ENCODE measurements around the gene SLC10A7. TPM values are rescaled to one million over a fixed set of nuclear protein-coding genes. Genes with fewer than 3 reads are reported as not detected.

SLC10A7 gene
- total and polyA plus RNA-seq, 2 of the 4 experiments (the other 2 are of a cell fraction) = 5.2 to 8.4 TPM

DNA sequence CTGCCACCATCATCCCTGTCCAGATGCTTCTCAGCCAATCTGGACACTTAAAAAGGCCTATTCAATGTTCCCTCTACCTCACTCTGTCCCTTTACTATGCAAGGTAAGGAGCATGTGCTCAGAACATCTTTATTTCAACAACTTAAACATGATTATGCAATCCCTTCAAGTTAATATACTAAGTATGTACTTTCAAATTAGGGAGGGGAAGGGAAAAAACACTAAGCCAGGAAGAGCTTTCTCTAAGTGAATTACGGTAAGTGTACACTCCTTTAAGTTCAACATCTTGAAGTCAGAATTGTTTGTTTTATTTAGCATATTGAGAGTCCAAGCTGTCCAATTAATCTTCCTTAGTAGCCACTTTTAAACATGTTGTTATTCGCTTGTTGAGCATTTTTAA, 14.1 kb downstream of the SLC10A7 start:
- H3K4me3 ChIP-seq (ENCODE audit: insufficient read depth, low read depth, low read length) = no peak overlapping the region
- no peak overlapping the region for H2AFZ ChIP-seq (replicated peaks; ENCODE audit: low read length, poor library complexity)
- TF ChIP-seq MAZ (IDR thresholded peaks at IDR 0.05; ENCODE audit: borderline replicate concordance, low read depth, low read length) = no peak
- no peak for TF ChIP-seq FOS (IDR thresholded peaks at IDR 0.05; ENCODE audit: low read depth, low read length)
- no peak for TF ChIP-seq POLR2A (IDR thresholded peaks at IDR 0.05; ENCODE audit: low read depth, low read length)
- no peak for TF ChIP-seq RCOR1 (IDR thresholded peaks at IDR 0.05; ENCODE audit: insufficient replicate concordance, low read length)
- peak; percentile 78 for TF ChIP-seq CEBPB (IDR thresholded peaks at IDR 0.05; ENCODE audit: low read depth, low read length)
- no peak for TF ChIP-seq RAD21 (IDR thresholded peaks at IDR 0.05; ENCODE audit: low read length)
- no peak for TF ChIP-seq BHLHE40 (IDR thresholded peaks at IDR 0.05; ENCODE audit: low read depth, low read length)
- H3K9me1 ChIP-seq (ENCODE audit: insufficient read depth, low read length) = no peaks in the 10 kb centered on the region
- no peaks in the 10 kb centered on the region for H3K4me1 ChIP-seq (ENCODE audit: control insufficient read depth, insufficient read depth, low read length)
- no peak overlapping the region for H2AK5ac ChIP-seq (ENCODE audit: low read depth, low read length)
- in situ Hi-C loops (cut with MboI; ENCODE audit: low sequenced_read_pairs) (no loop called here), dilution Hi-C loops (cut with HindIII; ENCODE audit: low sequenced_read_pairs, unreplicated experiment) (no loop called here), intact Hi-C loops (cut with micrococcal nuclease) (no loop called here)
- DNase-seq (peak; percentile 16), ATAC-seq (ENCODE audit: low read depth) (peak; percentile 44; the same call in 1 of the 2 replicates)
- H3K14ac ChIP-seq (replicated peaks; ENCODE audit: low read depth, low read length) = no peak overlapping the region
- ChIA-PET POLR2A (ENCODE audit: unreplicated experiment) (no interaction called here), CTCF (no interaction called here)
- no peak overlapping the region for H2BK20ac ChIP-seq (ENCODE audit: low read depth, low read length)
- no CpG with 5 or more reads among the region's 2 CpGs for WGBS, 2 experiments (ENCODE audit: extremely low coverage in 2 of 2, insufficient read length in 1 of 2)
- no peaks in the 10 kb centered on the region for H4K20me1 ChIP-seq (ENCODE audit: insufficient read depth, low read length)
- H4K8ac ChIP-seq (ENCODE audit: low read depth in 2 of 2, low read length in 2 of 2) = no peak overlapping the region
- no peak overlapping the region for H2BK15ac ChIP-seq (ENCODE audit: low read depth, low read length)
- H3K9me3 ChIP-seq (ENCODE audit: control insufficient read depth, insufficient read depth, low read length) = no peaks in the 10 kb centered on the region
- no peak overlapping the region for H4K5ac ChIP-seq (ENCODE audit: low read depth, low read length)
- H3K4me2 ChIP-seq (ENCODE audit: low read depth, low read length) = no peak overlapping the region
- peaks cover 0 to 3% of the 10 kb centered on the region in 2 experiments; a peak in 1 of 4 replicates for H3K79me1 ChIP-seq (ENCODE audit: low read depth in 1 of 2, low read length in 2 of 2)
- no TSS peak for BruUV-seq (replicated peaks)
- no peak overlapping the region for H2BK5ac ChIP-seq (ENCODE audit: low read depth, low read length, poor library complexity, severe bottlenecking)
- H2BK120ac ChIP-seq (ENCODE audit: low read depth, low read length) = no peak overlapping the region
- no peak overlapping the region for H3K4ac ChIP-seq (ENCODE audit: low read depth, low read length)
- H3K36me3 ChIP-seq (ENCODE audit: control insufficient read depth, insufficient read depth, low read length) = no peaks in the 10 kb centered on the region
- no peaks in the 10 kb centered on the region for H3K27me3 ChIP-seq (ENCODE audit: control insufficient read depth, insufficient read depth, low read length)
- no peak overlapping the region for H2AK9ac ChIP-seq (replicated peaks; ENCODE audit: low read depth, low read length, poor library complexity)
- H3K9ac ChIP-seq (ENCODE audit: low read depth, low read length) = no peak overlapping the region
- no peak overlapping the region for H3K18ac ChIP-seq (ENCODE audit: low read depth, low read length)
- no peak overlapping the region for H3K27ac ChIP-seq (ENCODE audit: insufficient read depth, low read length)
- no peak overlapping the region for H3K23ac ChIP-seq (ENCODE audit: low read depth, low read length)
- no peak overlapping the region for H4K91ac ChIP-seq (ENCODE audit: insufficient read depth, low read depth, low read length)
- no peak overlapping the region for H3K56ac ChIP-seq (ENCODE audit: extremely low read depth, insufficient read depth, low read length)
